ENCODE data around the gene FOXO3.

FOXO3 gene

DNA sequence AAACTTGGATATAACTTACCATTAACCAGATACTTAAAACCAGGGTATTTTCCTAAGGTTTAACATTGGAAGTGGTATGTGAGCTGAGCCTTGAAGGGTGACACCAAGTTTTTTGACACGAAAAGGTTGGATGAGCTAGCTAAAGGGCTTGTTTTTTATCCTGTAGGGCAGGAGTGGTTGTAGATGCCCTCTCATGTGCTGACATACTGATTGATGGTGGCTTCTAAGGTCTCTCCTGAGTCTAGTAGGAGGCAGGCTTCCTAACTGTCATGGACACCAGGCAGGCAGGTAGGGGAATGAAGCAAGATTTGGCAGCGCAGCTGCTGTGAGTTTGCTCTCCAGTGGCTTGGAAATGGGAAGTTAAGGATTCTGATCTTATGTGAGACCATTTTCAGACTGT, 66.1 kb downstream of the FOXO3 start:
- no peak for DNase-seq (ENCODE audit: low read depth)
- TF ChIP-seq, protein P1, sequence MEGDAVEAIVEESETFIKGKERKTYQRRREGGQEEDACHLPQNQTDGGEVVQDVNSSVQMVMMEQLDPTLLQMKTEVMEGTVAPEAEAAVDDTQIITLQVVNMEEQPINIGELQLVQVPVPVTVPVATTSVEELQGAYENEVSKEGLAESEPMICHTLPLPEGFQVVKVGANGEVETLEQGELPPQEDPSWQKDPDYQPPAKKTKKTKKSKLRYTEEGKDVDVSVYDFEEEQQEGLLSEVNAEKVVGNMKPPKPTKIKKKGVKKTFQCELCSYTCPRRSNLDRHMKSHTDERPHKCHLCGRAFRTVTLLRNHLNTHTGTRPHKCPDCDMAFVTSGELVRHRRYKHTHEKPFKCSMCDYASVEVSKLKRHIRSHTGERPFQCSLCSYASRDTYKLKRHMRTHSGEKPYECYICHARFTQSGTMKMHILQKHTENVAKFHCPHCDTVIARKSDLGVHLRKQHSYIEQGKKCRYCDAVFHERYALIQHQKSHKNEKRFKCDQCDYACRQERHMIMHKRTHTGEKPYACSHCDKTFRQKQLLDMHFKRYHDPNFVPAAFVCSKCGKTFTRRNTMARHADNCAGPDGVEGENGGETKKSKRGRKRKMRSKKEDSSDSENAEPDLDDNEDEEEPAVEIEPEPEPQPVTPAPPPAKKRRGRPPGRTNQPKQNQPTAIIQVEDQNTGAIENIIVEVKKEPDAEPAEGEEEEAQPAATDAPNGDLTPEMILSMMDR (IDR thresholded peaks at IDR 0.05; ENCODE audit: insufficient read depth, low read depth, low read length, missing control alignments), result no peak

DNA sequence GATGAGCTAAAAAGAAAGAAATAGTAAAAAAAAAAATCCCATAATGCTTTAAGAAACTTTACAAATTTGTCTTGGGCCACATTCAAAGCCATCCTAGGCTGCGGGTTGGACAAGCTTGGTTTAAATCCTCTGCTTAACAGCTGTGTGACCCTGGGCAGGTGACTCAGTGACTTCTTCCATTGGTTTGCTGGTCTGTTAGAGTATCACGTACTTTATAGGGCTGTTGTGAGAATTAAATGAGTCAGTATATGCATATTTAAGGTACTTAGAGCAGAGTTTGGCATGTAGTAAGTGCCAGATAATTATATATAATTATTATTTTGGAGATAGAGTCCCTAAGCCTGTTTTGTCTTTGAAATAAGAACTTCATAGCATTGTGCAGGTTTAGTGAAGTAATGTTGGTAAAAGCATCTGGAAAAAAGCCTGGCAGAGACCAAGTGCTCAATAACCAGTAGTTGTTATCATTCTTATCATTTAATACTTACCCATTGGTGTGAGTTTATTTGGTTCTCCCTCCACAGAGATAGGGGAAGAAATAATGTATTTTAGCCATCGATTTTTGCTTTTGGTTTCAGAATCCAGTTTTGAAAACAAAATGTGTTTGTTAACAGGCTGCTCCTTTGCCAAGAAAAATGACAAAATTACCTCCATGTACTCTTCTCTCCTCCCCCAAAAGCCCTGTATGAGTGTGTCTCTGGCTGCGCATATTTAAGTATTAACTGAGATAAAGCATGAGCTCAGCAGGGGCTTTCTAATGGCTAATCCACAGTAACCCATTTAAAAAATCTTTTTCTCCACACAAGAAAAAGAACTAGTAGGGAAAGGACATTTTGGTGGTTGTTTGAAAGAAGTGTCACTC, 67.2 kb downstream of the FOXO3 start:
- no peak overlapping the region for H3K4me3 ChIP-seq (ENCODE audit: low read length)
- TF ChIP-seq, protein P1 (IDR thresholded peaks at IDR 0.05; ENCODE audit: insufficient read depth, low read depth, low read length, missing control alignments), result no peak
- DNase-seq (ENCODE audit: low read depth), result peak; percentile 41

More for the DNA sequence above, 66.1 kb downstream of the FOXO3 start:
- H3K4me3 ChIP-seq (ENCODE audit: low read length), result no peak overlapping the region

DNA sequence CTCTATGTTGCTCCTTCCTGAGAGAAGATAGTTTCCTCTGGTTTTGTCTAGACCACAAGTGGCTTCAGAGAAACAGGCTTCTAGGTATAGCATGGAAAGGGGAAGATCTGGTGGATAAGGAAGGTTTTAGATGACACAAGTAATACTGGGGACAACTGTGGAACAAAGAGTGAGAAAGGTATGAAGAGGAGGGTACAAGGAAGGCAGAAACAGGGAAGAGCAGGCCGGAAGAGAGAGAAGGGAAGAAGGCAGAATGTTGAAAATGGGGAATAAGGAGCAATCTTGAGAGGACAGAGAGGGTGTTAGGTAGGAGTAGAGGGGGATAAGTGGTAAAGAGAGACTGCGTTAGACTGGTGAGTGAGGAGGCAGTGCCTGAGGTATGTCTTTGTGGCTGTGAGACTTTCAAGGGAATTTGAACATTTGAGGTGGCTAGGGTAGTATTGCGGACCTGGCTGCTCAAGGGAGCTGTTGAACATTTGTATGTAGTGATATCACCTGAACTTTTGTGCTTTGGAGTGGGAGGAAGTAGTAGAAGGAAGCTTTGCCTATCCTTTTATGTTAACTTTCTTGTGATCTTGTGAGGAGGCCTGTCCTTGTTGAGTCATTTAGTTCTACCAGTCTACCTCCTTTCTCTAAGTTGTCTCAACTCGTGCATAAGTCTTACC, 69.5 kb downstream of the FOXO3 start:
- no peak overlapping the region for H3K4me3 ChIP-seq (ENCODE audit: low read length)
- peak; percentile 62 for DNase-seq (ENCODE audit: low read depth)
- TF ChIP-seq, protein P1 (IDR thresholded peaks at IDR 0.05; ENCODE audit: insufficient read depth, low read depth, low read length, missing control alignments), result no peak

DNA sequence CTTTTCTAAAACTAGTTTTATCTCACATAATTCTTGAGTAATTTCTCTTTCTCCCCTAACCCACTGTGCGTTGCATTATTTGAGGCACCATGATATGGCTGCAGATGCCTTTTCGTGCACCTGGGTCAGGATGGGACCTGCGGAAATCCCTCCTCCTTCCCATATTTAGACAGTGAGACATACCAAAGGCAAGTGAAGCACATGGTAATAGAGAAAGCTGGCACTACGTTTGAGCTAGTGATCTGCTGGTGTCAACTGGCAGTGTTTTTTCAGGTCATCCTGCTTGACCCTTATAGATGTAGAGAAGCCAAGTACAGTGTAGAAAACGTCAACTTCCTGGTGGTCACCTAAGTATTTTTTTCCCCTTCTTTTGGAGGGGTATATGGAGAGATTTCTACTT, 71.7 kb downstream of the FOXO3 start:
- H3K4me3 ChIP-seq (ENCODE audit: low read length), result no peak overlapping the region
- TF ChIP-seq, protein P1 (IDR thresholded peaks at IDR 0.05; ENCODE audit: insufficient read depth, low read depth, low read length, missing control alignments), result no peak
- DNase-seq (ENCODE audit: low read depth), result peak; percentile 14

DNA sequence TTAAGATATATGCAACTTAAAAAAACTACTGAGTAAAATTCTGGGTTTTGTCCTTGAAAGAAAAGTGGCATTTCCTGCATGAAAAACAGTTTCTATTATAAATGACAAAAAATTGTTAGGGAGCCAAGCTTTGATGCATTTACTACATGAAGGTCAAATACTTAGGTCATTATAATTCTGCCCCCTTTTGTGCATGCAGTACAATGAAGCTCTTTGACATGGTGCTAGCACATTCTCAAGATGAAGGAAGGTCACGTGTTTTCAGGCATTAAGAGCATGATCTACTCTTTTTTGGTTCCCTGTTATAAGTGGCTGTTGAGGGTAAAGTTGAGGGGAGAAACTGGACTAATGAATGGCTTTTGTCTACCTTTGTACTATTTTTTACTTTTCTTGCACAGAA, 72.7 kb downstream of the FOXO3 start:
- TF ChIP-seq, protein P1 (IDR thresholded peaks at IDR 0.05; ENCODE audit: insufficient read depth, low read depth, low read length, missing control alignments), result no peak
- no peak overlapping the region for H3K4me3 ChIP-seq (ENCODE audit: low read length)
- no peak for DNase-seq (ENCODE audit: low read depth)

DNA sequence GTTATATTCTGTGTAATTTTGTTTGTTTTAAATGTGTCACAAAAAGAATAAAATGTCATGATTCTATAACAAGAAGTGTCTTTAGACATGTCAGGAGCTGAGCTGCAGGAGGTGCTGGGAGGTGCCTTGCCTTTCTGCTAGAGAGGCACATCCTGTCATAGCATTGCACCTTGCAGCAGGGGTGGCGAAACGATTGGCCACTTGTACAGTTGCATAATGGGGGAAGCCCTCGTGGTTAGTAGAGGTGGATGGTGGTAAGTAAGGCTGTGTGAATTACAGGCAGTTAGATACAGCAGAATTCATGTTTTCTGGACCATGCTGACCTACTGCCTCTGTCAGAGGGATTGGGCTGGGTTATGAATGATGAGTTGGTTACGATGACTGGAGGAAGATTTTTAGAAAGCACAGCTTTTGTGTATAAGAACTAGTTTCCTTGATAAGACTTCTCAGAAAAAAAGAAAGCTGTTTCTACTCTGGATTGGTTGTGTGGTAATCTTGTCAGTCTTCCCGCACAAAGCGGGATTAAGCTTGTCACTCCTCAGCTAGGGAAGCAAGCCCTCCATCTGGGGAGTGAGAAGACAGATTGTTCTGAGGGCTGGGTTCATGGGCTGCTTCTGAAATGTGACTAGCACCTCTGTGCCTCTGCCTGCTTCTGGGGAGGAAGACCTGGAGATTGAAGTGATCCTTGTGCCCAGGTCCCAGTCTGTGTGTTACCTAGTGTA, 74.9 kb downstream of the FOXO3 start:
- TF ChIP-seq, protein P1 (IDR thresholded peaks at IDR 0.05; ENCODE audit: insufficient read depth, low read depth, low read length, missing control alignments), result no peak
- H3K4me3 ChIP-seq (ENCODE audit: low read length), result no peak overlapping the region

More for the DNA sequence above, 74.9 kb downstream of the FOXO3 start:
- DNase-seq (ENCODE audit: low read depth), result peak; percentile 17
